ENCODE data around the gene MCMBP.

Gene MCMBP

GRCh38 chr10:119830851-119831250, 41.8 kb downstream of the MCMBP start:
- peaks cover 67 to 93% (median 80%) of the 10 kb centered on the region in 3 donors for H3K36me3 ChIP-seq
- H3K9me3 ChIP-seq, result no peaks in the 10 kb centered on the region
- intact Hi-C loops (cut with DNase I; ENCODE audit: low total_unique reads), result no loop called here
- no peak for TF ChIP-seq CTCF (IDR thresholded peaks at IDR 0.05)
- no peaks in the 10 kb centered on the region for H3K4me1 ChIP-seq
- H3K27me3 ChIP-seq, result no peaks in the 10 kb centered on the region
- no peak overlapping the region for H3K27ac ChIP-seq
- no peak for DNase-seq
- H3K4me3 ChIP-seq, result no peak overlapping the region

- Histone ChIP-seq H3K4me3 (no peak overlapping the region), H3K4me1 (no peaks in the 10 kb centered on the region), H3K27me3 (no peaks in the 10 kb centered on the region), H3K9me3 (no peaks in the 10 kb centered on the region), H3K27ac (no peak overlapping the region), H3K36me3 (peaks cover 55 to 85% (median 66%) of the 10 kb centered on the region in 3 donors)
- DNase-seq, result no peak
- intact Hi-C loops (cut with DNase I; ENCODE audit: low total_unique reads), result no loop called here
- TF ChIP-seq CTCF (IDR thresholded peaks at IDR 0.05), result no peak
These were observed 43.2 kb downstream of the MCMBP start for GRCh38 chr10:119829429-119829828.

- Histone ChIP-seq H3K36me3 (peaks cover 45 to 87% (median 63%) of the 10 kb centered on the region in 3 donors), H3K4me1 (no peaks in the 10 kb centered on the region), H3K4me3 (no peak overlapping the region), H3K27me3 (no peaks in the 10 kb centered on the region), H3K9me3 (no peaks in the 10 kb centered on the region), H3K27ac (no peak overlapping the region)
- no peak for TF ChIP-seq CTCF (IDR thresholded peaks at IDR 0.05)
- intact Hi-C loops (cut with DNase I; ENCODE audit: low total_unique reads), result no loop called here
- no peak for DNase-seq
These were observed 45.2 kb downstream of the MCMBP start for GRCh38 chr10:119827430-119827829.

- Histone ChIP-seq H3K27me3 (no peaks in the 10 kb centered on the region), H3K4me3 (no peak overlapping the region), H3K4me1 (no peaks in the 10 kb centered on the region), H3K27ac (no peak overlapping the region), H3K9me3 (no peaks in the 10 kb centered on the region), H3K36me3 (peaks cover 41 to 82% (median 57%) of the 10 kb centered on the region in 3 donors)
- no peak for TF ChIP-seq CTCF (IDR thresholded peaks at IDR 0.05)
- DNase-seq, result no peak
- intact Hi-C loops (cut with DNase I; ENCODE audit: low total_unique reads), result no loop called here
These were observed 45.9 kb downstream of the MCMBP start for GRCh38 chr10:119826771-119827170.

GRCh38 chr10:119824299-119824698, 48.3 kb downstream of the MCMBP start:
- no peaks in the 10 kb centered on the region for H3K4me1 ChIP-seq
- H3K36me3 ChIP-seq, result peaks cover 17 to 57% (median 41%) of the 10 kb centered on the region in 3 donors
- no peaks in the 10 kb centered on the region for H3K27me3 ChIP-seq
- intact Hi-C loops (cut with DNase I; ENCODE audit: low total_unique reads), result no loop called here
- H3K27ac ChIP-seq, result no peak overlapping the region
- H3K9me3 ChIP-seq, result no peaks in the 10 kb centered on the region
- no peak for DNase-seq
- no peak for TF ChIP-seq CTCF (IDR thresholded peaks at IDR 0.05)
- no peak overlapping the region for H3K4me3 ChIP-seq

GRCh38 chr10:119821182-119821581, 51.5 kb downstream of the MCMBP start:
- intact Hi-C loops (cut with DNase I; ENCODE audit: low total_unique reads), result no loop called here
- Histone ChIP-seq H3K36me3 (peaks cover 0 to 42% (median 28%) of the 10 kb centered on the region in 3 donors), H3K9me3 (no peaks in the 10 kb centered on the region), H3K4me3 (no peak overlapping the region), H3K27me3 (no peaks in the 10 kb centered on the region), H3K27ac (no peak overlapping the region), H3K4me1 (peaks cover 0 to 7% (median 0%) of the 10 kb centered on the region in 4 donors)
- no peak for DNase-seq
- TF ChIP-seq CTCF (IDR thresholded peaks at IDR 0.05), result no peak

Measured in tibial artery (tissue), 4 donors.